Measurements from ENCODE around the gene RBM20.

RBM20 gene

GRCh38 chr10:110841767-110842267 is 197.7 kb downstream of the RBM20 start:
- no peak for DNase-seq (ENCODE audit: low spot score)
- H3K27ac ChIP-seq = no peak overlapping the region
- no peak overlapping the region for H3K4me3 ChIP-seq
- TF ChIP-seq CTCF (IDR thresholded peaks at IDR 0.05) = no peak

GRCh38 chr10:110842326-110842904 is 198.3 kb downstream of the RBM20 start:
- DNase-seq (ENCODE audit: low spot score) = no peak
- H3K4me3 ChIP-seq = no peak overlapping the region
- H3K27ac ChIP-seq = peak overlapping the region in 1 of 2 donors; percentile 15
- TF ChIP-seq CTCF (IDR thresholded peaks at IDR 0.05) = no peak

GRCh38 chr10:110843031-110843430 is 198.9 kb downstream of the RBM20 start:
- TF ChIP-seq CTCF (IDR thresholded peaks at IDR 0.05) = no peak
- peak overlapping the region in 1 of 2 donors; percentile 15 for H3K27ac ChIP-seq
- H3K4me3 ChIP-seq = no peak overlapping the region
- DNase-seq (ENCODE audit: low spot score) = no peak

GRCh38 chr10:110843796-110844616 is 199.9 kb downstream of the RBM20 start:
- H3K4me3 ChIP-seq = no peak overlapping the region
- no peak for DNase-seq (ENCODE audit: low spot score)
- no peak for TF ChIP-seq CTCF (IDR thresholded peaks at IDR 0.05)
- no peak overlapping the region for H3K27ac ChIP-seq

GRCh38 chr10:110844617-110844881 is 200.4 kb downstream of the RBM20 start:
- DNase-seq (ENCODE audit: low spot score) = no peak
- Histone ChIP-seq H3K27ac (no peak overlapping the region), H3K4me3 (no peak overlapping the region)
- TF ChIP-seq CTCF (IDR thresholded peaks at IDR 0.05) = no peak

GRCh38 chr10:110845192-110845755 is 201.1 kb downstream of the RBM20 start:
- no peak for TF ChIP-seq CTCF (IDR thresholded peaks at IDR 0.05)
- DNase-seq (ENCODE audit: low spot score) = no peak
- Histone ChIP-seq H3K4me3 (no peak overlapping the region), H3K27ac (no peak overlapping the region)
